Heart left ventricle (tissue), 13 donors: ENCODE measurements around the gene KLHL13.

Experiments
- POLR2A ChIP-seq, 2 donors: fragments of 450-650 bp; IDR thresholded peaks; one replicate each; pipeline ENCODE4 v1.6.1; 2017; ENCODE audit warnings: antibody characterized with exemption in 2 of 2, mild to moderate bottlenecking in 2 of 2, moderate library complexity in 2 of 2
- TF ChIP-seq, protein P1 (sequence below), 12 donors: fragments of 200-600 bp; sonication (generic) in 4 of 12; IDR thresholded peaks; one replicate each; pipeline versions ENCODE4 v1.5.0 to v1.8.0; 2018 to 2022; ENCODE audit warnings: antibody characterized with exemption in 12 of 12, mild to moderate bottlenecking in 5 of 12
- donor health status: ischemic (EF 13 %, LVEDD 7.1; RV severe dilation, severe dysfunction).
- donor health status: DM: no; HTN: yes; CAD: no.
- donor health status: DM: no; HTN: no; CAD: no.
- donor health status: ischemic (EF 25% LVEDD 6.9; RV normal size, moderate dysfunction).
- donor health status: ischemic (EF 25% LVEDD 5.7; RV mildly dilated, moderate dysfunction).
- donor health status: ischemic (EF 35%, LVEDD 5.7; RV mildly dilated, moderate dysfunction).
- donor health status: nonischemic (EF 11% LVEDD 7.7; RV severe dilation, severe dysfunction).
- donor health status: DM: yes; HTN: yes; CAD: no.
- donor health status: PGD.
- donor health status: ischemic (EF 29% LVEDD 5.4; RV normal size, mild dysfunction).
- donor health status: nonischemic (EF 23%, LVEDD 6.1; RV moderate dilation, normal function).

DNA sequence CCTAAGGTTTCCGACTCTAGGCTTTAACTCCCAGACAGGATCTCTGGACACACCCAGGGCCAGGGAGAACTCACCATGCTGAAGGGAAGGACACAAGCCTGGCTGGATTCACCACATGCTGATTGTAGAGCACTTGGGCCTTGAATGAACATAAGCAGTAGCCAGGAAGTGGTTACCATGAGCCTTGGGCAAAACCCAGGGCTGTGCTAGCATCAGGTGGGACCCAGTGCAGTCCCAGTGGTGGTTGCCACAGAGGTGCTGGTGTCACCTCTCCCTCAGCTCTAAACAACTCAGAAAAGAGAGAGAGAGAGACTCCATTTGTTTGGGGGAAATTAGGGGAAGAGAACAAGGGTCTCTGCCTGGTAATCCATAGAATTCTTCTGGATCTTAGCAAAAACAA is 77.0 kb downstream of the KLHL13 start:
- TF ChIP-seq, protein P1, sequence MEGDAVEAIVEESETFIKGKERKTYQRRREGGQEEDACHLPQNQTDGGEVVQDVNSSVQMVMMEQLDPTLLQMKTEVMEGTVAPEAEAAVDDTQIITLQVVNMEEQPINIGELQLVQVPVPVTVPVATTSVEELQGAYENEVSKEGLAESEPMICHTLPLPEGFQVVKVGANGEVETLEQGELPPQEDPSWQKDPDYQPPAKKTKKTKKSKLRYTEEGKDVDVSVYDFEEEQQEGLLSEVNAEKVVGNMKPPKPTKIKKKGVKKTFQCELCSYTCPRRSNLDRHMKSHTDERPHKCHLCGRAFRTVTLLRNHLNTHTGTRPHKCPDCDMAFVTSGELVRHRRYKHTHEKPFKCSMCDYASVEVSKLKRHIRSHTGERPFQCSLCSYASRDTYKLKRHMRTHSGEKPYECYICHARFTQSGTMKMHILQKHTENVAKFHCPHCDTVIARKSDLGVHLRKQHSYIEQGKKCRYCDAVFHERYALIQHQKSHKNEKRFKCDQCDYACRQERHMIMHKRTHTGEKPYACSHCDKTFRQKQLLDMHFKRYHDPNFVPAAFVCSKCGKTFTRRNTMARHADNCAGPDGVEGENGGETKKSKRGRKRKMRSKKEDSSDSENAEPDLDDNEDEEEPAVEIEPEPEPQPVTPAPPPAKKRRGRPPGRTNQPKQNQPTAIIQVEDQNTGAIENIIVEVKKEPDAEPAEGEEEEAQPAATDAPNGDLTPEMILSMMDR (IDR thresholded peaks at IDR 0.05), result no peak
- no peak for TF ChIP-seq POLR2A (IDR thresholded peaks at IDR 0.05)
